ENCODE results near the gene ERP29.

GRCh38 chr12:111984820-111985219 lies 28.4 kb upstream of the ERP29 start:
- TF ChIP-seq CTCF (IDR thresholded peaks at IDR 0.05) (no peak), POLR2A (IDR thresholded peaks at IDR 0.05) (no peak)
